Caki2 (cell line): ENCODE measurements around the gene FAM107B. TPM values are rescaled to one million over a fixed set of nuclear protein-coding genes. Genes with fewer than 3 reads are reported as not detected.

Experiments used
- DNase-seq: peaks from one replicate; pipeline ENCODE4 v3.0.0-alpha.2; 2015; ENCODE audit warnings: low read depth
- in situ Hi-C: cut with HindIII; loops from 2 replicates; pipeline ENCODE4 v1.10.0; 2016; ENCODE audit warnings: low sequenced_read_pairs, low pct_unique_long_range_greater_than_20kb, mixed read lengths
- total RNA-seq: library from RNA; depleted of rRNA; stranded (reverse); fragments of >200 nt; shearing (Covaris generic); gene quantifications from 2 replicates; pipeline ENCODE4 v1.2.3, GENCODE V29; 2014; ENCODE audit warnings: low replicate concordance; rRNA removed

Gene FAM107B
- total RNA-seq, 1 experiment from 2014 or later = 125 TPM

- in situ Hi-C loops = no loop called here
- no peak for DNase-seq
Observed at GRCh38 chr10:14483417-14483816, 291.3 kb downstream of the FAM107B start.

- in situ Hi-C loops = no loop called here
- DNase-seq = no peak
Observed at GRCh38 chr10:14481752-14482151, 292.9 kb downstream of the FAM107B start.

- no peak for DNase-seq
- in situ Hi-C loops = no loop called here
Observed at GRCh38 chr10:14481014-14481413, 293.7 kb downstream of the FAM107B start.

GRCh38 chr10:14478604-14479003, 296.1 kb downstream of the FAM107B start:
- in situ Hi-C loops = no loop called here
- peak; percentile 45 for DNase-seq

- no peak for DNase-seq
- in situ Hi-C loops = no loop called here
Observed at GRCh38 chr10:14478201-14478600, 296.5 kb downstream of the FAM107B start.

- in situ Hi-C loops = no loop called here
- DNase-seq = no peak
Observed at GRCh38 chr10:14477408-14477710, 297.3 kb downstream of the FAM107B start.

GRCh38 chr10:14476641-14477407, 297.9 kb downstream of the FAM107B start:
- no peak for DNase-seq
- in situ Hi-C loops = no loop called here

- DNase-seq = no peak
- in situ Hi-C loops = no loop called here
Observed at GRCh38 chr10:14476006-14476405, 298.7 kb downstream of the FAM107B start.

GRCh38 chr10:14474656-14475055, 300.0 kb downstream of the FAM107B start:
- no peak for DNase-seq
- in situ Hi-C loops = no loop called here

GRCh38 chr10:14470920-14471319, 303.8 kb downstream of the FAM107B start:
- no peak for DNase-seq
- in situ Hi-C loops = no loop called here

GRCh38 chr10:14468726-14469125, 306.0 kb downstream of the FAM107B start:
- no peak for DNase-seq
- in situ Hi-C loops = no loop called here

Other genes starting within 250 kb of the FAM107B start
- 0.34 TPM in 1 of 2 replicates, not detected in the other for gene CDNF, start 63.1 kb upstream of the FAM107B start, total RNA-seq
- gene HSPA14, start 63.4 kb upstream of the FAM107B start, total RNA-seq = 31.6 and 52.8 TPM in 2 replicates
- gene MSANTD7, start 63.4 kb upstream of the FAM107B start, total RNA-seq = 13.4 and 17.4 TPM in 2 replicates
- gene SUV39H2, start 104.0 kb upstream of the FAM107B start, total RNA-seq = 14.0 and 18.9 TPM in 2 replicates
- gene DCLRE1C, start 179.2 kb upstream of the FAM107B start, total RNA-seq = 8.1 and 9.5 TPM in 2 replicates
- 3.5 TPM in 1 of 2 replicates, not detected in the other for gene MEIG1, start 184.5 kb upstream of the FAM107B start, total RNA-seq